Caco-2 (cell line): ENCODE measurements around the gene MTERF4. TPM values are rescaled to one million over a fixed set of nuclear protein-coding genes. Genes with fewer than 3 reads are reported as not detected.

Source experiments
- BruUV-seq: library from RNA; stranded (reverse); fragments of 400-500 nt; replicated peaks from 2 replicates; lab custom pipeline; 2021; lab: Mats Ljungman, UMichigan
- CTCF ChIA-PET: fragments of 300-600 bp; sonication (Branson Sonifier 250); formaldehyde crosslinking; loops from one replicate; lab custom pipeline; 2022; ENCODE audit warnings: antibody characterized with exemption; lab: Charles Lee
- POLR2A ChIA-PET: fragments of 300-600 bp; sonication (Branson Sonifier 250); formaldehyde crosslinking; loops from one replicate; lab custom pipeline; 2022; ENCODE audit warnings: antibody characterized with exemption; lab: Charles Lee
- DNase-seq, 2 experiments: peaks; one replicate each; pipeline versions ENCODE4 v3.0.0 to v3.0.0-alpha.2; 2020 to 2022
- H3K27me3 ChIP-seq: replicated peaks from 2 replicates; pipeline ENCODE4 v1.6.0; 2011; ENCODE audit warnings: low read length; ENCODE audit not compliant: control insufficient read depth, insufficient read depth
- H3K36me3 ChIP-seq: 2 replicates; pipeline ENCODE4 v1.5.1; 2011; ENCODE audit warnings: low read length; ENCODE audit not compliant: control insufficient read depth, insufficient read depth
- H3K4me1 ChIP-seq: fragments of 250-450 bp; sonication (Bioruptor Pico); 2 replicates; pipeline ENCODE4 v1.5.1; 2020; ENCODE audit warnings: mild to moderate bottlenecking
- H3K4me3 ChIP-seq: 2 replicates; pipeline ENCODE4 v1.5.1; 2011; ENCODE audit warnings: low read depth, mild to moderate bottlenecking, control low read depth, low read length
- H3K9me3 ChIP-seq: fragments of 250-450 bp; sonication (Bioruptor Pico); 2 replicates; pipeline ENCODE4 v1.5.1; 2020; ENCODE audit warnings: mild to moderate bottlenecking, moderate library complexity
- H3K27ac Mint-ChIP-seq: one replicate; pipeline ENCODE4 v1.8.0; 2022; ENCODE audit warnings: mixed read lengths; ENCODE audit not compliant: unreplicated experiment
- H3K27me3 Mint-ChIP-seq: one replicate; pipeline ENCODE4 v1.8.0; 2022; ENCODE audit warnings: mixed read lengths; ENCODE audit not compliant: insufficient read depth, unreplicated experiment
- H3K36me3 Mint-ChIP-seq: one replicate; pipeline ENCODE4 v1.8.0; 2022; ENCODE audit warnings: mild to moderate bottlenecking, mixed read lengths; ENCODE audit not compliant: insufficient read depth, unreplicated experiment
- H3K4me1 Mint-ChIP-seq: one replicate; pipeline ENCODE4 v1.8.0; 2022; ENCODE audit warnings: low read depth, mixed read lengths; ENCODE audit not compliant: unreplicated experiment
- H3K4me3 Mint-ChIP-seq: one replicate; pipeline ENCODE4 v1.8.0; 2022; ENCODE audit warnings: mild to moderate bottlenecking, moderate library complexity, mixed read lengths; ENCODE audit not compliant: unreplicated experiment
- H3K9me3 Mint-ChIP-seq: one replicate; pipeline ENCODE4 v1.8.0; 2022; ENCODE audit warnings: mixed read lengths; ENCODE audit not compliant: unreplicated experiment
- intact Hi-C: fragments of 100-400 bp; cut with micrococcal nuclease; formaldehyde crosslinking; loops from one replicate; pipeline ENCODE4 v1.10.0; 2022; ENCODE audit not compliant: unreplicated experiment
- total RNA-seq: library from RNA; stranded (reverse); gene quantifications from 2 replicates; pipeline ENCODE4 v1.2.3, GENCODE V29; 2022
- TF ChIP-seq, protein P1 (sequence below), 2 experiments: fragments of 200-600 bp in 1 of 2; IDR thresholded peaks; 1 replicate in 1 of 2; 2 replicates in 1 of 2; pipeline versions ENCODE4 v1.5.1 to v1.8.0; 2011 to 2022; ENCODE audit warnings: antibody characterized with exemption in 1 of 2, control low read depth in 1 of 2, inconsistent platforms in 1 of 2, low read depth in 1 of 2, low read length in 1 of 2, mild to moderate bottlenecking in 1 of 2, moderate library complexity in 1 of 2; ENCODE audit not compliant: insufficient read depth in 1 of 2, severe bottlenecking in 1 of 2, unreplicated experiment in 1 of 2

MTERF4 gene
- total RNA-seq, 1 experiment from 2014 or later, result 22.2 TPM

- 0 out of 2 replicates have a peak, but pooled peaks cover 4% of the 10 kb centered on the region for H3K4me1 ChIP-seq
- BruUV-seq, result no TSS peak
- H3K4me3 ChIP-seq, result no peak overlapping the region
- CTCF ChIA-PET, result no interaction called here
- Mint-ChIP-seq H3K27me3 (no peaks in the 10 kb centered on the region), H3K27ac (no peak overlapping the region), H3K9me3 (no peaks in the 10 kb centered on the region), H3K4me3 (no peak overlapping the region), H3K36me3 (peaks cover 19% of the 10 kb centered on the region), H3K4me1 (no peaks in the 10 kb centered on the region)
- no peaks in the 10 kb centered on the region for H3K9me3 ChIP-seq
- TF ChIP-seq, protein P1, sequence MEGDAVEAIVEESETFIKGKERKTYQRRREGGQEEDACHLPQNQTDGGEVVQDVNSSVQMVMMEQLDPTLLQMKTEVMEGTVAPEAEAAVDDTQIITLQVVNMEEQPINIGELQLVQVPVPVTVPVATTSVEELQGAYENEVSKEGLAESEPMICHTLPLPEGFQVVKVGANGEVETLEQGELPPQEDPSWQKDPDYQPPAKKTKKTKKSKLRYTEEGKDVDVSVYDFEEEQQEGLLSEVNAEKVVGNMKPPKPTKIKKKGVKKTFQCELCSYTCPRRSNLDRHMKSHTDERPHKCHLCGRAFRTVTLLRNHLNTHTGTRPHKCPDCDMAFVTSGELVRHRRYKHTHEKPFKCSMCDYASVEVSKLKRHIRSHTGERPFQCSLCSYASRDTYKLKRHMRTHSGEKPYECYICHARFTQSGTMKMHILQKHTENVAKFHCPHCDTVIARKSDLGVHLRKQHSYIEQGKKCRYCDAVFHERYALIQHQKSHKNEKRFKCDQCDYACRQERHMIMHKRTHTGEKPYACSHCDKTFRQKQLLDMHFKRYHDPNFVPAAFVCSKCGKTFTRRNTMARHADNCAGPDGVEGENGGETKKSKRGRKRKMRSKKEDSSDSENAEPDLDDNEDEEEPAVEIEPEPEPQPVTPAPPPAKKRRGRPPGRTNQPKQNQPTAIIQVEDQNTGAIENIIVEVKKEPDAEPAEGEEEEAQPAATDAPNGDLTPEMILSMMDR (IDR thresholded peaks at IDR 0.05; ENCODE audit: insufficient read depth in 1 of 2, low read depth in 1 of 2, low read length in 1 of 2, severe bottlenecking in 1 of 2, unreplicated experiment in 1 of 2), result no peak
- intact Hi-C loops, result no loop called here
- no peaks in the 10 kb centered on the region for H3K27me3 ChIP-seq
- POLR2A ChIA-PET, result no interaction called here
- no peak for DNase-seq
- H3K36me3 ChIP-seq, result no peaks in the 10 kb centered on the region; the same call in none of the 2 replicates
Observed at GRCh38 chr2:241088791-241089732, 13.0 kb downstream of the MTERF4 start.

GRCh38 chr2:241088376-241088775 lies 13.7 kb downstream of the MTERF4 start:
- TF ChIP-seq, protein P1 (IDR thresholded peaks at IDR 0.05; ENCODE audit: insufficient read depth in 1 of 2, low read depth in 1 of 2, low read length in 1 of 2, severe bottlenecking in 1 of 2, unreplicated experiment in 1 of 2), result no peak
- Mint-ChIP-seq H3K27ac (no peak overlapping the region), H3K4me3 (no peak overlapping the region), H3K4me1 (no peaks in the 10 kb centered on the region), H3K36me3 (peaks cover 19% of the 10 kb centered on the region), H3K27me3 (no peaks in the 10 kb centered on the region), H3K9me3 (no peaks in the 10 kb centered on the region)
- Histone ChIP-seq H3K4me3 (no peak overlapping the region), H3K4me1 (no peaks in the 10 kb centered on the region), H3K36me3 (no peaks in the 10 kb centered on the region; the same call in none of the 2 replicates), H3K9me3 (no peaks in the 10 kb centered on the region), H3K27me3 (no peaks in the 10 kb centered on the region)
- BruUV-seq, result no TSS peak
- intact Hi-C loops, result no loop called here
- DNase-seq, result no peak
- POLR2A ChIA-PET, result no interaction called here
- CTCF ChIA-PET, result no interaction called here

DNA sequence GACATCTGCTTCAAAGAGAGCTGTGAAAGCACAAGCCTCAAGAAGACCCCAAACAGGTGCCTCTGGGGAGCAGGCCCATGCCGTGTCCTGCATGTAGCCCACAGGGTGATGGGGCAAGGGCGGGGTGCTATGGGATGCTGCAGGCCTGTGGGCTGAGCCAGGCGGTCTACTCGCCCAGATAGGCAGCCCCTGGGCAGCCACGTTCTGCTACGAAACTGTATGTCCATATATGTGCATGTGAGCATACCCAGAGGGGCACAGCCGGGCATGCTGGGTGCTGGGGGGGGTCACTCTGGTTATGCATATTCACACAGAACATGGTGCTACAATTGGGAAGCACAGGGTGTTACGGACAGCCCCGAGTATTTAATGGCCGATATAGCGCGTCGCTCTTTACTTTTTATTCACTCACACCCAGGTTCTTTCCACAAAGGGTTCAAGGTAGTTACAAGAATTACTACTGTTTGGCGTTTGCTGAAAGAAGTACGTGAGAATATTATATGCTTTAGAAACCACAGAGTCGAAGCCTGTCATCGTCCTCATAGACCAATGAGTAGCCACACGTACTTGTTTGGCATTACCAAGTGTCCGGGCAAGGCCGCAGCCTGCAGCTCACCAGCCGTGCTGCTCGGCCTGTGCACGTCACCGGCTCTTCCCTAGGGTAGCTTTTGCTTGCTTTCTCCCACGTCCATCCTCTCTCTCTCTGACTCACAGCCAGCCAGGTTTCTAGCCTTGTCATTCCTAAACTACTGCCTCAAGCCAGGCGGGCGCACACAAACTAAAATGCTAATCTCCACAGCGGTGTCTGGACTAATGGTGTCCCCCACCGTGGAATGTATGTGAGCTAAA lies 14.4 kb downstream of the MTERF4 start:
- Histone ChIP-seq H3K9me3 (no peaks in the 10 kb centered on the region), H3K4me1 (no peaks in the 10 kb centered on the region), H3K27me3 (no peaks in the 10 kb centered on the region), H3K36me3 (no peaks in the 10 kb centered on the region; the same call in none of the 2 replicates), H3K4me3 (no peak overlapping the region)
- no peak overlapping the region for H3K27ac Mint-ChIP-seq
- no peak for DNase-seq
- H3K4me1 Mint-ChIP-seq, result no peaks in the 10 kb centered on the region
- no peak overlapping the region for H3K4me3 Mint-ChIP-seq
- POLR2A ChIA-PET, result no interaction called here
- BruUV-seq, result no TSS peak
- TF ChIP-seq, protein P1 (IDR thresholded peaks at IDR 0.05; ENCODE audit: insufficient read depth in 1 of 2, low read depth in 1 of 2, low read length in 1 of 2, severe bottlenecking in 1 of 2, unreplicated experiment in 1 of 2), result no peak
- CTCF ChIA-PET, result no interaction called here
- intact Hi-C loops, result no loop called here
- H3K27me3 Mint-ChIP-seq, result no peaks in the 10 kb centered on the region
- H3K9me3 Mint-ChIP-seq, result no peaks in the 10 kb centered on the region
- H3K36me3 Mint-ChIP-seq, result peaks cover 19% of the 10 kb centered on the region
